Esophagus squamous epithelium (tissue), 5 donors: ENCODE data around the gene SEC61A2. TPM values are rescaled to one million over a fixed set of nuclear protein-coding genes. Genes with fewer than 3 reads are reported as not detected.

Experiments used
- DNase-seq: peaks from one replicate; lab custom pipeline; 2025; lab: John Stamatoyannopoulos, UW
- H3K27ac ChIP-seq, 4 donors: fragments of 200-600 bp; sonication (generic); one replicate each; pipeline ENCODE4 v1.5.1; 2016 to 2019; ENCODE audit warnings: mild to moderate bottlenecking in 1 of 4
- H3K27me3 ChIP-seq, 4 donors: fragments of 200-600 bp; sonication (generic); 1 replicate in 3 of 4; 2 replicates in 1 of 4; pipeline versions ENCODE4 v1.5.1 to v1.6.0; 2017 to 2021; ENCODE audit warnings: antibody characterized with exemption in 1 of 4
- H3K36me3 ChIP-seq, 3 donors: fragments of 200-600 bp; sonication (generic); one replicate each; pipeline ENCODE4 v1.5.1; 2016 to 2019
- H3K4me1 ChIP-seq, 3 donors: fragments of 200-600 bp; sonication (generic); one replicate each; pipeline ENCODE4 v1.5.1; 2017 to 2019
- H3K4me3 ChIP-seq, 4 donors: fragments of 200-600 bp; sonication (generic); 1 replicate in 3 of 4; 2 replicates in 1 of 4; pipeline ENCODE4 v1.5.1; 2016 to 2019; ENCODE audit warnings: mild to moderate bottlenecking in 2 of 4, moderate library complexity in 1 of 4
- H3K9me3 ChIP-seq, 3 donors: fragments of 200-600 bp; sonication (generic); one replicate each; pipeline ENCODE4 v1.5.1; 2016 to 2019
- CTCF ChIP-seq, 6 experiments: fragments of 450-650 bp in 4 of 6; fragments of 200-600 bp in 2 of 6; sonication (generic) in 2 of 6; IDR thresholded peaks; one replicate each; pipeline ENCODE4 v1.5.1; 2016 to 2019; ENCODE audit warnings: antibody characterized with exemption in 6 of 6, mild to moderate bottlenecking in 4 of 6, moderate library complexity in 4 of 6
- POLR2A ChIP-seq, 4 donors: fragments of 450-650 bp; IDR thresholded peaks; one replicate each; pipeline ENCODE4 v1.6.1; 2017; ENCODE audit warnings: antibody characterized with exemption in 4 of 4, mild to moderate bottlenecking in 4 of 4, moderate library complexity in 3 of 4
- WGBS, 2 donors: methylation state at CpG; one replicate each; pipeline ENCODE4 v1.1.5; 2018; 5-methylcytosine and 5-hydroxymethylcytosine counted together
- intact Hi-C: fragments of 100-400 bp; cut with DNase I; formaldehyde crosslinking; loops from one replicate; pipeline ENCODE4 v1.15.0; 2022
- total RNA-seq, 4 donors: library from RNA; depleted of rRNA; stranded (reverse); fragments of >200 nt; gene quantifications; one replicate each; pipeline ENCODE4 v1.1.0, GENCODE V29; 2016
- donor health status: DM: yes; HTN: yes; CAD: no.

SEC61A2 gene
- total RNA-seq, 4 donors from 2014 or later, result 1.2 to 5.0 (median 4.3) TPM

- no peak overlapping the region for H3K27ac ChIP-seq
- H3K36me3 ChIP-seq, result peaks cover 4 to 100% (median 19%) of the 10 kb centered on the region in 3 donors
- TF ChIP-seq POLR2A (IDR thresholded peaks at IDR 0.05), result no peak
- no peak for TF ChIP-seq CTCF (IDR thresholded peaks at IDR 0.05)
- H3K27me3 ChIP-seq, result no peaks in the 10 kb centered on the region
- intact Hi-C loops, result no loop called here
- DNase-seq, result no peak
- H3K9me3 ChIP-seq, result no peaks in the 10 kb centered on the region
- 93 to 96% methylated on average over 5 of the region's 5 CpGs for WGBS, 2 donors
- no peak overlapping the region for H3K4me3 ChIP-seq
- no peaks in the 10 kb centered on the region for H3K4me1 ChIP-seq
These were observed 20.2 kb upstream of the SEC61A2 start for GRCh38 chr10:12109286-12109685.

GRCh38 chr10:12111528-12111927, 17.9 kb upstream of the SEC61A2 start:
- no peak for DNase-seq
- H3K27me3 ChIP-seq, result no peaks in the 10 kb centered on the region
- no peak overlapping the region for H3K27ac ChIP-seq
- no peak overlapping the region for H3K4me3 ChIP-seq
- H3K4me1 ChIP-seq, result no peaks in the 10 kb centered on the region
- H3K9me3 ChIP-seq, result no peaks in the 10 kb centered on the region
- no peak for TF ChIP-seq CTCF (IDR thresholded peaks at IDR 0.05)
- no peak for TF ChIP-seq POLR2A (IDR thresholded peaks at IDR 0.05)
- peaks cover 4 to 100% (median 12%) of the 10 kb centered on the region in 3 donors for H3K36me3 ChIP-seq
- intact Hi-C loops, result no loop called here

- Histone ChIP-seq H3K9me3 (no peaks in the 10 kb centered on the region), H3K36me3 (peaks cover 0 to 100% (median 13%) of the 10 kb centered on the region in 3 donors), H3K27ac (no peak overlapping the region), H3K27me3 (no peaks in the 10 kb centered on the region), H3K4me3 (no peak overlapping the region), H3K4me1 (no peaks in the 10 kb centered on the region)
- 96 to 97% methylated on average over 2 of the region's 2 CpGs for WGBS, 2 donors
- intact Hi-C loops, result no loop called here
- no peak for DNase-seq
- TF ChIP-seq POLR2A (IDR thresholded peaks at IDR 0.05) (no peak), CTCF (IDR thresholded peaks at IDR 0.05) (no peak)
These were observed 15.8 kb upstream of the SEC61A2 start for GRCh38 chr10:12113627-12114026.

- intact Hi-C loops, result loop anchor here (10.0 kb wide), 1 partner anchor 47 kb away; no protein-coding TSS in a partner anchor
- Histone ChIP-seq H3K4me1 (no peaks in the 10 kb centered on the region), H3K27me3 (no peaks in the 10 kb centered on the region), H3K36me3 (peaks cover 0 to 69% (median 13%) of the 10 kb centered on the region in 3 donors), H3K4me3 (no peak overlapping the region), H3K9me3 (no peaks in the 10 kb centered on the region), H3K27ac (no peak overlapping the region)
- DNase-seq, result no peak
- no peak for TF ChIP-seq CTCF (IDR thresholded peaks at IDR 0.05)
- WGBS, 2 donors, result 80 to 89% methylated on average over 4 of the region's 4 CpGs
These were observed 7.8 kb upstream of the SEC61A2 start for GRCh38 chr10:12121673-12122072.

GRCh38 chr10:12130237-12130872, 878 bp downstream of the SEC61A2 start:
- H3K36me3 ChIP-seq, result peaks cover 0 to 21% (median 5%) of the 10 kb centered on the region in 3 donors
- intact Hi-C loops, result no loop called here
- TF ChIP-seq POLR2A (IDR thresholded peaks at IDR 0.05) (no peak), CTCF (IDR thresholded peaks at IDR 0.05) (peak in 4 of 6 experiments; percentile 20 to 34 (median 32))
- no peaks in the 10 kb centered on the region for H3K9me3 ChIP-seq
- H3K4me3 ChIP-seq, result peak overlapping the region; percentile 62 to 100 (median 96)
- H3K27ac ChIP-seq, result peak overlapping the region; percentile 69 to 97 (median 90)
- WGBS, 2 donors, result 25 to 29% methylated on average over 10 to 11 of the region's 11 CpGs
- DNase-seq, result no peak
- H3K27me3 ChIP-seq, result no peaks in the 10 kb centered on the region
- H3K4me1 ChIP-seq, result peaks cover 0 to 21% (median 13%) of the 10 kb centered on the region in 3 donors
